ENCODE results near the gene EPO. TPM values are rescaled to one million over a fixed set of nuclear protein-coding genes. Genes with fewer than 3 reads are reported as not detected.

Gene EPO
- total and polyA plus RNA-seq, 2 donors (not counting 1 experiment from before 2014, with no cell fraction given): 0.10 TPM; not detected in 1

DNA sequence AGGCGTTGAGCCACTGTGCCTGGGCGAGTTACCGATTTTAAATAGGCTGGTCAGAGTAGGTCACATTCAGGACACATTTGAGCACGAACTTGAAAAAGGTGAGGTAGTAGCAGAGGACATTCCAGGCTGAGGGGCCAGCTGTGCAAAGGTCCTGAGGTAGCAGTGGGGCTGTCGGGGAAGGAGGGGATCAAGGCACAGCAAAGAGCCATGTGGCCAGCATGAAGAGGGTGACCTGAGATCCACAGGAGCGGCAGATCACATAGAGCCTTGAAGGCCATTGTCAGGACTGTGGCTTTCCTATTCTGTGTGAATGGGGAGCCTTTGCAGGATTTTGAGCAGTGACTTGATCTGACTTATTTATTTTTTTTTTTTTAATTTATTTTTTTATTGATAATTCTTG is 19.7 kb downstream of the EPO start:
- WGBS (ENCODE audit: insufficient coverage): 95% methylated on average over 6 of the region's 6 CpGs
- intact Hi-C loops (cut with micrococcal nuclease): no loop called here
- ATAC-seq (ENCODE audit: low read depth) (no peak), DNase-seq (no peak)
- Histone ChIP-seq H3K27me3 (replicated peaks in 1 of 4; ENCODE audit: control extremely low read depth in 1 of 4, control insufficient read depth in 3 of 4, insufficient read depth in 4 of 4, low read length in 3 of 4) (no peaks in the 10 kb centered on the region), H3K4me3 (ENCODE audit: control extremely low read depth in 1 of 5, extremely low read depth in 1 of 5, insufficient read depth in 1 of 5, low read depth in 2 of 5, low read length in 4 of 5) (no peak overlapping the region), H3K9me3 (ENCODE audit: control extremely low read depth in 1 of 3, control insufficient read depth in 2 of 3, insufficient read depth in 1 of 3, low read length in 2 of 3) (peaks cover 0 to 5% (median 0%) of the 10 kb centered on the region in 3 donors), H3K36me3 (replicated peaks in 1 of 2; ENCODE audit: control extremely low read depth in 1 of 2, control insufficient read depth in 1 of 2, extremely low read depth in 1 of 2, insufficient read depth in 2 of 2, low read length in 1 of 2) (no peaks in the 10 kb centered on the region), H3K4me1 (ENCODE audit: control insufficient read depth in 2 of 2, insufficient read depth in 2 of 2, low read length in 2 of 2) (no peaks in the 10 kb centered on the region), H2AFZ (ENCODE audit: insufficient read depth, low read depth, low read length, poor library complexity, severe bottlenecking) (no peak overlapping the region), H4K20me1 (ENCODE audit: control insufficient read depth, insufficient read depth, low read length, poor library complexity, severe bottlenecking) (no peaks in the 10 kb centered on the region), H3K27ac (ENCODE audit: low read length in 2 of 2) (no peak overlapping the region), H3K4me2 (replicated peaks; ENCODE audit: low read depth, low read length, poor library complexity, severe bottlenecking) (no peak overlapping the region), H3K79me2 (ENCODE audit: control insufficient read depth, insufficient read depth, low read length) (no peaks in the 10 kb centered on the region), H3K9ac (ENCODE audit: low read length) (no peak overlapping the region)
- Mint-ChIP-seq H3K27ac (no peak overlapping the region), H3K4me3 (no peak overlapping the region), H3K27me3 (peaks cover 5% of the 10 kb centered on the region), H3K4me1 (no peaks in the 10 kb centered on the region), H3K9me3 (ENCODE audit: insufficient read depth) (no peaks in the 10 kb centered on the region)
- ChIA-PET CTCF (interaction anchor here (0.5 kb wide), 1 partner anchor 20 kb away, joined by 3 read pairs; no protein-coding TSS in a partner anchor), POLR2A (no interaction called here)
- TF ChIP-seq EZH2 (IDR thresholded peaks at IDR 0.05; ENCODE audit: borderline replicate concordance, insufficient read depth, low read depth, low read length, poor library complexity, severe bottlenecking): no peak
- TF ChIP-seq, protein P1, sequence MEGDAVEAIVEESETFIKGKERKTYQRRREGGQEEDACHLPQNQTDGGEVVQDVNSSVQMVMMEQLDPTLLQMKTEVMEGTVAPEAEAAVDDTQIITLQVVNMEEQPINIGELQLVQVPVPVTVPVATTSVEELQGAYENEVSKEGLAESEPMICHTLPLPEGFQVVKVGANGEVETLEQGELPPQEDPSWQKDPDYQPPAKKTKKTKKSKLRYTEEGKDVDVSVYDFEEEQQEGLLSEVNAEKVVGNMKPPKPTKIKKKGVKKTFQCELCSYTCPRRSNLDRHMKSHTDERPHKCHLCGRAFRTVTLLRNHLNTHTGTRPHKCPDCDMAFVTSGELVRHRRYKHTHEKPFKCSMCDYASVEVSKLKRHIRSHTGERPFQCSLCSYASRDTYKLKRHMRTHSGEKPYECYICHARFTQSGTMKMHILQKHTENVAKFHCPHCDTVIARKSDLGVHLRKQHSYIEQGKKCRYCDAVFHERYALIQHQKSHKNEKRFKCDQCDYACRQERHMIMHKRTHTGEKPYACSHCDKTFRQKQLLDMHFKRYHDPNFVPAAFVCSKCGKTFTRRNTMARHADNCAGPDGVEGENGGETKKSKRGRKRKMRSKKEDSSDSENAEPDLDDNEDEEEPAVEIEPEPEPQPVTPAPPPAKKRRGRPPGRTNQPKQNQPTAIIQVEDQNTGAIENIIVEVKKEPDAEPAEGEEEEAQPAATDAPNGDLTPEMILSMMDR (IDR thresholded peaks at IDR 0.05): no peak

- Mint-ChIP-seq H3K9me3 (ENCODE audit: insufficient read depth) (no peaks in the 10 kb centered on the region), H3K27ac (no peak overlapping the region), H3K4me1 (peaks cover 5% of the 10 kb centered on the region), H3K4me3 (peak overlapping the region; percentile 94), H3K27me3 (peaks cover 7% of the 10 kb centered on the region)
- Histone ChIP-seq H3K27me3 (replicated peaks in 1 of 4; ENCODE audit: control extremely low read depth in 1 of 4, control insufficient read depth in 3 of 4, insufficient read depth in 4 of 4, low read length in 3 of 4) (no peaks in the 10 kb centered on the region), H4K20me1 (ENCODE audit: control insufficient read depth, insufficient read depth, low read length, poor library complexity, severe bottlenecking) (no peaks in the 10 kb centered on the region), H3K27ac (ENCODE audit: low read length in 2 of 2) (no peak overlapping the region), H3K79me2 (ENCODE audit: control insufficient read depth, insufficient read depth, low read length) (no peaks in the 10 kb centered on the region), H3K4me1 (ENCODE audit: control insufficient read depth in 2 of 2, insufficient read depth in 2 of 2, low read length in 2 of 2) (no peaks in the 10 kb centered on the region), H3K9ac (ENCODE audit: low read length) (no peak overlapping the region), H3K9me3 (ENCODE audit: control extremely low read depth in 1 of 3, control insufficient read depth in 2 of 3, insufficient read depth in 1 of 3, low read length in 2 of 3) (peaks cover 0 to 5% (median 0%) of the 10 kb centered on the region in 3 donors), H3K4me3 (ENCODE audit: control extremely low read depth in 1 of 5, extremely low read depth in 1 of 5, insufficient read depth in 1 of 5, low read depth in 2 of 5, low read length in 4 of 5) (no peak overlapping the region), H2AFZ (ENCODE audit: insufficient read depth, low read depth, low read length, poor library complexity, severe bottlenecking) (peak overlapping the region; percentile 78), H3K36me3 (replicated peaks in 1 of 2; ENCODE audit: control extremely low read depth in 1 of 2, control insufficient read depth in 1 of 2, extremely low read depth in 1 of 2, insufficient read depth in 2 of 2, low read length in 1 of 2) (no peaks in the 10 kb centered on the region), H3K4me2 (replicated peaks; ENCODE audit: low read depth, low read length, poor library complexity, severe bottlenecking) (peak overlapping the region; percentile 73)
- ATAC-seq (ENCODE audit: low read depth): no peak
- ChIA-PET CTCF (no interaction called here), POLR2A (no interaction called here)
- intact Hi-C loops (cut with micrococcal nuclease): no loop called here
- 92% methylated on average over 8 of the region's 14 CpGs for WGBS (ENCODE audit: insufficient coverage)
- no peak for DNase-seq
- TF ChIP-seq, protein P1 (IDR thresholded peaks at IDR 0.05): no peak
- TF ChIP-seq EZH2 (IDR thresholded peaks at IDR 0.05; ENCODE audit: borderline replicate concordance, insufficient read depth, low read depth, low read length, poor library complexity, severe bottlenecking): no peak
Observed at GRCh38 chr7:100744605-100745004, 24.3 kb downstream of the EPO start.
